Gastrocnemius medialis (tissue), 4 donors: ENCODE results near the gene UNC80.

Experiments used
- CTCF ChIP-seq, 5 experiments: fragments of 450-650 bp in 3 of 5; fragments of 200-600 bp in 2 of 5; sonication (generic) in 2 of 5; IDR thresholded peaks in 4 of 5; conservative IDR thresholded peaks in 1 of 5; 1 replicate in 4 of 5; 2 replicates in 1 of 5; pipeline ENCODE4 v1.5.1; 2016 to 2019; ENCODE audit warnings: antibody characterized with exemption in 5 of 5, mild to moderate bottlenecking in 3 of 5, moderate library complexity in 3 of 5
- POLR2A ChIP-seq, 2 donors: fragments of 450-650 bp; IDR thresholded peaks; one replicate each; pipeline ENCODE4 v1.6.1; 2017; ENCODE audit warnings: antibody characterized with exemption in 2 of 2, mild to moderate bottlenecking in 2 of 2, moderate library complexity in 2 of 2

GRCh38 chr2:209824391-209824790, 52.8 kb downstream of the UNC80 start:
- TF ChIP-seq CTCF (IDR thresholded peaks at IDR 0.05 in 4 of 5, conservative IDR thresholded peaks at IDR 0.05 in 1 of 5) (no peak), POLR2A (IDR thresholded peaks at IDR 0.05) (no peak)
